Glomerular visceral epithelial cell (primary cell): ENCODE measurements around the gene MYO1H.
"Not testable (repeated sequence)": the region's sequence is repeated elsewhere in the genome, so short reads cannot be mapped to it uniquely, and the experiment has no call there.

ENCODE experiments used
- DNase-seq: peaks from one replicate; pipeline ENCODE4 v3.0.0-alpha.2; 2016; ENCODE audit errors: extremely low spot score

Gene MYO1H

GRCh38 chr12:109469517-109469916, 121.8 kb downstream of the MYO1H start:
- no peak for DNase-seq

- DNase-seq = no peak
Observed at GRCh38 chr12:109473006-109473405, 125.3 kb downstream of the MYO1H start.

GRCh38 chr12:109473526-109474270, 126.0 kb downstream of the MYO1H start:
- DNase-seq = not testable (repeated sequence)

- DNase-seq = no peak
Observed at GRCh38 chr12:109475121-109475520, 127.4 kb downstream of the MYO1H start.

GRCh38 chr12:109475993-109476806, 128.5 kb downstream of the MYO1H start:
- no peak for DNase-seq

- no peak for DNase-seq
Observed at GRCh38 chr12:109476807-109477184, 129.1 kb downstream of the MYO1H start.

- DNase-seq = peak; percentile 84
Observed at GRCh38 chr12:109477185-109477962, 129.7 kb downstream of the MYO1H start, which contains the start of the genes KCTD10 and UBE3B. Gene KCTD10 (minus strand): TSS chr12:109477300. CDS start chr12:109477262, 38 bp downstream. Gene UBE3B (plus strand): TSS chr12:109477634. CDS start chr12:109483552, 5,918 bp downstream.

- no peak for DNase-seq
Observed at GRCh38 chr12:109477963-109478315, 130.2 kb downstream of the MYO1H start.

- DNase-seq = no peak
Observed at GRCh38 chr12:109479761-109480160, 132.1 kb downstream of the MYO1H start.

GRCh38 chr12:109480356-109480755, 132.7 kb downstream of the MYO1H start:
- DNase-seq = no peak

- no peak for DNase-seq
Observed at GRCh38 chr12:109481863-109482262, 134.2 kb downstream of the MYO1H start.

- DNase-seq = no peak
Observed at GRCh38 chr12:109482491-109482890, 134.8 kb downstream of the MYO1H start.

- DNase-seq = no peak
Observed at GRCh38 chr12:109482894-109483293, 135.2 kb downstream of the MYO1H start.

GRCh38 chr12:109483346-109483745, 135.6 kb downstream of the MYO1H start:
- no peak for DNase-seq

GRCh38 chr12:109485201-109485600, 137.5 kb downstream of the MYO1H start:
- DNase-seq = no peak

- DNase-seq = no peak
Observed at GRCh38 chr12:109487181-109488050, 139.7 kb downstream of the MYO1H start.

- no peak for DNase-seq
Observed at GRCh38 chr12:109488051-109488665, 140.5 kb downstream of the MYO1H start.

GRCh38 chr12:109489016-109489954, 141.6 kb downstream of the MYO1H start:
- DNase-seq = no peak

- DNase-seq = no peak
Observed at GRCh38 chr12:109489955-109490565, 142.4 kb downstream of the MYO1H start.
